Measurements from ENCODE around the gene TMEM141. TPM values are rescaled to one million over a fixed set of nuclear protein-coding genes. Genes with fewer than 3 reads are reported as not detected.
"Not testable (repeated sequence)": the region's sequence is repeated elsewhere in the genome, so short reads cannot be mapped to it uniquely, and the experiment has no call there.

TMEM141 gene
- polyA plus RNA-seq, 1 donor from 2014 or later: 30.1 TPM

DNA sequence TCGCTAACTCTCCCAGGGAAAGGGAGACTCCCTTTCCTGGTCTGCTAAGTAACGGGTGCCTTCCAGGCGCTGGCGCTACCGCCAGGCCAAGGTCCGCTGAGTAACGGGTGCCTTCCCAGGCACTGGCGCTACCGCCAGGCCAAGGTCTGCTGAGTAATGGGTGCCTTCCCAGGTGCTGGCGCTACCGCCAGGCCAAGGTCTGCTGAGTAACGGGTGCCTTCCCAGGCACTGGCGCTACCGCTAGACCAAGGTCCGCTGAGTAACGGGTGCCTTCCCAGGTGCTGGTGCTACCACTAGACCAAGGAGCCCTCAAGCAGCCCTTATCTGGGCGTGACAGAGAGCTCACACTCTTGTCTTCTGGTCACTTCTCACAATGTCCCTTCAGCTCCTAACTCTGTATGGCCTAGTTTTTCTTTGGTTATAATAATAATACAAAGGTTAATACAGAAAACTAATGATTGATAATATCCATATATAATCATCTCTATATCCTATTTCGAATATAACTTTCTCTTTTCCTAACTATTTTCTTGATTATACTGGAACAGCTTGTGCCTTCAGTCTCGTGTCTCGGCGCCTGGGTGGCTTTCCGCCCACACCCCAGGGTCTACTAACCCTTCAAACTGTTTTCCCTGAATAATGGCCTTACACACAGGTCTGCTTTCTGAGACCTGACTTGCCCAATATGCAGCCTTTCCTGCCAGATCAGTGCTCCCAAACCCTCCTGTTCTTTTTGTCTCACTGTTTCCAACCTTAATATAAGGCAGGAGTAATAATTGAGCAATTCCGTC lies 5.4 kb upstream of the TMEM141 start:
- not testable (repeated sequence) for H3F3A ChIP-seq (ENCODE audit: insufficient read depth, low read length, poor library complexity, severe bottlenecking); H4K20me1 ChIP-seq (ENCODE audit: insufficient read depth); H3K9ac ChIP-seq (ENCODE audit: low read length); H3K79me2 ChIP-seq (replicated peaks; ENCODE audit: insufficient read depth, low read length); H2AFZ ChIP-seq (ENCODE audit: low read depth, low read length); H3K4me3 ChIP-seq (ENCODE audit: low read length); H3K27me3 ChIP-seq (ENCODE audit: insufficient read depth, low read depth, low read length); H3K9me3 ChIP-seq (ENCODE audit: low read length); H3K9me2 ChIP-seq (ENCODE audit: insufficient read depth, low read length); H3K4me2 ChIP-seq (ENCODE audit: low read length); H3K27ac ChIP-seq (ENCODE audit: low read length); H3K36me3 ChIP-seq (ENCODE audit: insufficient read depth, low read length)

DNA sequence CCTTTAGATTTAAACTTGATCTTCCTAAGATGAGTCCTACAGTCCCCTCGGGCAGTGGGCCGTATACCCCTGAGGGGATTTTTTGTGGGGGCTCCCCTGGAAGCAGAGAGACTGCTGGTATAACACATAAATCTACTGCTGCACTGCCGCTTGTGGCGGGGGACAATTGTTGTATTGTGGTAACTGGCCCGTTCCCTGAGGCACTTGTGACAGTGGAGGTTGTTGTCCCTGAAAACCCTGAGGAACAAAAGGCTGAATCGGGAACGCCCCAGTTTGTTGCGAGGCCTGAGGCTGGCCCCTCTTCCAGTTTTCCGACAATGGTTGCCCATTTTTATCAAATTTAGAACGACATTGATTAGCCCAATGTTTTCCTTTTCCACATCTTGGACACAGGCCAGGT lies 4.7 kb upstream of the TMEM141 start:
- Histone ChIP-seq H3K79me2 (replicated peaks; ENCODE audit: insufficient read depth, low read length) (no peaks in the 10 kb centered on the region), H3K9me3 (ENCODE audit: low read length) (no peaks in the 10 kb centered on the region), H3K9me2 (ENCODE audit: insufficient read depth, low read length) (no peaks in the 10 kb centered on the region), H2AFZ (ENCODE audit: low read depth, low read length) (no peak overlapping the region), H3K4me2 (ENCODE audit: low read length) (no peak overlapping the region), H3K27me3 (ENCODE audit: insufficient read depth, low read depth, low read length) (no peaks in the 10 kb centered on the region), H3K9ac (ENCODE audit: low read length) (no peak overlapping the region), H3K4me3 (ENCODE audit: low read length) (no peak overlapping the region), H3K36me3 (ENCODE audit: insufficient read depth, low read length) (no peaks in the 10 kb centered on the region), H3F3A (ENCODE audit: insufficient read depth, low read length, poor library complexity, severe bottlenecking) (peaks cover 3% of the 10 kb centered on the region), H3K27ac (ENCODE audit: low read length) (no peak overlapping the region), H4K20me1 (ENCODE audit: insufficient read depth) (no peaks in the 10 kb centered on the region)
- TF ChIP-seq SMC3 (conservative IDR thresholded peaks at IDR 0.05; ENCODE audit: poor library complexity): no peak
- no peak for TF ChIP-seq MXI1 (conservative IDR thresholded peaks at IDR 0.05; ENCODE audit: poor library complexity, severe bottlenecking)
- TF ChIP-seq, protein P1, sequence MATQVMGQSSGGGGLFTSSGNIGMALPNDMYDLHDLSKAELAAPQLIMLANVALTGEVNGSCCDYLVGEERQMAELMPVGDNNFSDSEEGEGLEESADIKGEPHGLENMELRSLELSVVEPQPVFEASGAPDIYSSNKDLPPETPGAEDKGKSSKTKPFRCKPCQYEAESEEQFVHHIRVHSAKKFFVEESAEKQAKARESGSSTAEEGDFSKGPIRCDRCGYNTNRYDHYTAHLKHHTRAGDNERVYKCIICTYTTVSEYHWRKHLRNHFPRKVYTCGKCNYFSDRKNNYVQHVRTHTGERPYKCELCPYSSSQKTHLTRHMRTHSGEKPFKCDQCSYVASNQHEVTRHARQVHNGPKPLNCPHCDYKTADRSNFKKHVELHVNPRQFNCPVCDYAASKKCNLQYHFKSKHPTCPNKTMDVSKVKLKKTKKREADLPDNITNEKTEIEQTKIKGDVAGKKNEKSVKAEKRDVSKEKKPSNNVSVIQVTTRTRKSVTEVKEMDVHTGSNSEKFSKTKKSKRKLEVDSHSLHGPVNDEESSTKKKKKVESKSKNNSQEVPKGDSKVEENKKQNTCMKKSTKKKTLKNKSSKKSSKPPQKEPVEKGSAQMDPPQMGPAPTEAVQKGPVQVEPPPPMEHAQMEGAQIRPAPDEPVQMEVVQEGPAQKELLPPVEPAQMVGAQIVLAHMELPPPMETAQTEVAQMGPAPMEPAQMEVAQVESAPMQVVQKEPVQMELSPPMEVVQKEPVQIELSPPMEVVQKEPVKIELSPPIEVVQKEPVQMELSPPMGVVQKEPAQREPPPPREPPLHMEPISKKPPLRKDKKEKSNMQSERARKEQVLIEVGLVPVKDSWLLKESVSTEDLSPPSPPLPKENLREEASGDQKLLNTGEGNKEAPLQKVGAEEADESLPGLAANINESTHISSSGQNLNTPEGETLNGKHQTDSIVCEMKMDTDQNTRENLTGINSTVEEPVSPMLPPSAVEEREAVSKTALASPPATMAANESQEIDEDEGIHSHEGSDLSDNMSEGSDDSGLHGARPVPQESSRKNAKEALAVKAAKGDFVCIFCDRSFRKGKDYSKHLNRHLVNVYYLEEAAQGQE (IDR thresholded peaks at IDR 0.05; ENCODE audit: borderline replicate concordance): no peak
- TF ChIP-seq TAF1 (IDR thresholded peaks at IDR 0.05; ENCODE audit: low read depth): no peak
- TF ChIP-seq EP300 (conservative IDR thresholded peaks at IDR 0.05; ENCODE audit: poor library complexity, severe bottlenecking): no peak

GRCh38 chr9:136786983-136787382 lies 4.2 kb upstream of the TMEM141 start:
- H3K79me2 ChIP-seq (replicated peaks; ENCODE audit: insufficient read depth, low read length); H3K9me3 ChIP-seq (ENCODE audit: low read length); H4K20me1 ChIP-seq (ENCODE audit: insufficient read depth); H3F3A ChIP-seq (ENCODE audit: insufficient read depth, low read length, poor library complexity, severe bottlenecking); H3K9ac ChIP-seq (ENCODE audit: low read length); H3K36me3 ChIP-seq (ENCODE audit: insufficient read depth, low read length); H3K27me3 ChIP-seq (ENCODE audit: insufficient read depth, low read depth, low read length); H2AFZ ChIP-seq (ENCODE audit: low read depth, low read length); H3K4me2 ChIP-seq (ENCODE audit: low read length); H3K9me2 ChIP-seq (ENCODE audit: insufficient read depth, low read length); H3K4me3 ChIP-seq (ENCODE audit: low read length); H3K27ac ChIP-seq (ENCODE audit: low read length): not testable (repeated sequence)
